Stromal cell of bone marrow (primary cell): ENCODE measurements around the gene HOXA13.
A peak's percentile ranks its signal among the peaks of the same experiment; 100 is the strongest.

Source experiments
- DNase-seq: peaks from one replicate; pipeline ENCODE4 v3.0.0-alpha.2; 2012; ENCODE audit warnings: low read depth

The HOXA13 gene

DNA sequence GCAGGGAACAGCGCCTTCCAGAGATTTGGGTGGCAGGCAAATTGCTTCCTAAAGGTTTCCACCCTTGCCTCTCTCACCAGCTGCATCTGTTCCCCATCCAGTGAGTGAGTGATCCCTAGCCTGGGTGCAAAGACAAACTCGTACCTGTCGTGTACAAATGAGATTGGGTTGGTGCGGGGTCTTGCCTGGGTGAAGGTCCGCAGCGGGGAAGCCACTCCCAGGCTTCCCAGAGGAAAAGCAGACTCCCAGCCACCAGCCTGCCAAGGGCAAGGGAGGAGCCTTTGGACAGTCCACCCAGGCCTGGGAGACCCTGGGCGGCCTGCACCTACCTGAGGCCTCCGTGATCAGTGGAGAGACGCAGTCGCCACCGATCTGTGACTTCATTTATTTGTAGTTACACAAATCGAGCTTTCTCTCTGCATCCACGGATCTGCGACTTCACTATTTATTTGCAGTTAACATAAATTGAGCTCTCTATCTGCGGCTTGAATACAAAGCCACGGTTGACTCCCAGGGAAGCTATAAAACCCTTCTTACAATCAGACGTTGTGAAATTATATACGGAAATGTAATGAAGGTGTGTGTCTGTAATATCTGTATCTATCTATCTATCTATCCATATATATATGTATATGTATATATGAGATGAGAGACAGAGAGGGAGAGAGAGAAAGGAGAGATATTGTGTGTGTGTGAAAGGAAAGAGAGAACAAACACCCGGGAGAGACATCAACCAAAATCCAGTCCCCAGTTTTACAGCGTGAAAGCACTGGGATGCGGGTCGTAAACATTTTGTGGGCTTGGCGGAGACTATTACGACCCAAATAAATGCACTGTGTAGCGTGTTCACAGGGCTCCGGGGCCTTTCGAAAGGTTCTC, 40.4 kb downstream of the HOXA13 start:
- DNase-seq = no peak

- DNase-seq = no peak
Observed at GRCh38 chr7:27158436-27159265, 41.2 kb downstream of the HOXA13 start.

DNA sequence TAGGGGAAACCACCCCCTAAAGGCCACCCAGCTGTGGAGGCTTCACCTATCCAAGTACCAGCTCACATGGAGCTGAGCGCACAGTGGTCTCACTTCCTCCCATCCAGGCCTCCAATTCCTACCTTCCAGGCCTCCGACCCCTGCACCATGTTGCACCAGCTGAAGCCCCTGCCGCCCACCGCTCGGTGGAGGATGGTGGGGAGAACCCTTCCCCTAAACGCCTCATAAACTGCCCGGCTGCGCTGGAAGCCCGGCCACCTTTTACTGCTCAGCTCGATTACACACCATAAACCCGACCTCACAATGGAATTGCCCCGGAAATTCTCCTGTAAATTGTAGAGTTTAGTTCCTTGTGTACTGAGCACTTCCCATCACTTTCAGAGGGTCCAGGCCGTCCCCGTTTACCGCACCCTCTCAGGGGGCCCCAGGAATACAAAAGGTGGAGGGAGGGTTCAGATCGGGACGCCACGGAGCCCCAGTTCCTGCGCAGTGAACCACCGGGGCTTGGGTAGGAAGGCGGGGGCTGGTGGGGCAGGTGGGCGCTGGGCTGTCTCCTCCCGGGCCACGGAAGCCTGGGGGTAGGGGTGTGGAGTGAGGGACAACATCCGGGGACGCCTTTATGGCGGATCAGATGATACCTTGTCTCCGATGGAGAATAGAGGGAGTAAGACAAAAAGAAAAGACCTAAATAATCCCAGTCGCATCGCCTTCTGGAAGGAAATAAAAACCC, 42.0 kb downstream of the HOXA13 start:
- no peak for DNase-seq

- no peak for DNase-seq
Observed at GRCh38 chr7:27156916-27157701, 42.8 kb downstream of the HOXA13 start.

DNA sequence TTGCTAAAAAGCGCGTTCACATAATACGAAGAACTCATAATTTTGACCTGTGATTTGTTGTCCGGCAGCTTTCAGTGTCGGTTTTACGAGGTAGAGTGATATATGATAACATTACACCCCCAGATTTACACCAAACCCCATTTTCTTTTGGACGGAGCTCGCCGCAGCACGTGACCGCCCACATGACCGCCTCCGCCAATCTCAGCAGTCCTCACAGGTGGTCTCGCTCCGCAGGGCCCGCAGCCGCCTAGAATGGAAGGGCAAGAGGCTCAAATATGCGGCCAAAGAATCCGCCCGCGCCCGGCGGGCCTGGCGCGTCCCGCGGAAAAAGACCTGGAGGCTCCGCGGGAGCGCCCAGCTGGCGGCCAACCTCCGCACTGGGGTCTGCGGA, 43.4 kb downstream of the HOXA13 start, which contains the start of gene HOXA7:
Gene HOXA7, minus strand, starts transcription at position 168 of the 391 bp plus-strand sequence. Its CDS starts 130 bp downstream, at position 38.
- peak; percentile 64 for DNase-seq

DNA sequence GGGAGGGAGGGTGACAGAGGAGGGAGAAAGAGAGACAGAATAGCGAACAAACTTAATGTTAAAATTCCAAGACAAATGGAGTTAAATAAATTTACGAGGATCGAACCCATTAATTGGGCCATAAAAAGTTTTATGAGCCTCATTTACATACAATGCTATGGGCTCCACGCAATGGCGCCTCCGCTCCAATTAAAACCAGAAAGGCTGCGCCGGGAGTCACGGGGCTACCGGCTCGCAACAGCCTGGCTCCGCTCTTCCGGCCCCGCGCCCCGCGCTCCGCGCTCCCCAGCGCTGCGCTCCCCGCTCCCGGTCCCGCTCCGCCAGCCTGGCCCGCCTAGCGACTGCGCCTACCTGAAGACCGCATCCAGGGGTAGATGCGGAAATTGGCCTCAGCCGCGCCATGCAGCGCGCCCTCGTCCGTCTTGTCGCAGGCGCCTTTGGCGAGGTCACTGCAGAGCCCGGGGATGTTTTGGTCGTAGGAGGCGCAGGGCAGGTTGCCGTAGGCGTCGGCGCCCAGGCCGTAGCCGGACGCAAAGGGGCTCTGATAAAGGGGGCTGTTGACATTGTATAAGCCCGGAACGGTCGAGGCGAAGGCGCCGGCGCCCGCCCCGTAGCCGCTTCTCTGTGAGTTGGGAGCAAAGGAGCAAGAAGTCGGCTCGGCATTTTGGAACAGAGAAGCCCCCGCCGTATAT, 43.9 kb downstream of the HOXA13 start:
- DNase-seq = no peak

DNA sequence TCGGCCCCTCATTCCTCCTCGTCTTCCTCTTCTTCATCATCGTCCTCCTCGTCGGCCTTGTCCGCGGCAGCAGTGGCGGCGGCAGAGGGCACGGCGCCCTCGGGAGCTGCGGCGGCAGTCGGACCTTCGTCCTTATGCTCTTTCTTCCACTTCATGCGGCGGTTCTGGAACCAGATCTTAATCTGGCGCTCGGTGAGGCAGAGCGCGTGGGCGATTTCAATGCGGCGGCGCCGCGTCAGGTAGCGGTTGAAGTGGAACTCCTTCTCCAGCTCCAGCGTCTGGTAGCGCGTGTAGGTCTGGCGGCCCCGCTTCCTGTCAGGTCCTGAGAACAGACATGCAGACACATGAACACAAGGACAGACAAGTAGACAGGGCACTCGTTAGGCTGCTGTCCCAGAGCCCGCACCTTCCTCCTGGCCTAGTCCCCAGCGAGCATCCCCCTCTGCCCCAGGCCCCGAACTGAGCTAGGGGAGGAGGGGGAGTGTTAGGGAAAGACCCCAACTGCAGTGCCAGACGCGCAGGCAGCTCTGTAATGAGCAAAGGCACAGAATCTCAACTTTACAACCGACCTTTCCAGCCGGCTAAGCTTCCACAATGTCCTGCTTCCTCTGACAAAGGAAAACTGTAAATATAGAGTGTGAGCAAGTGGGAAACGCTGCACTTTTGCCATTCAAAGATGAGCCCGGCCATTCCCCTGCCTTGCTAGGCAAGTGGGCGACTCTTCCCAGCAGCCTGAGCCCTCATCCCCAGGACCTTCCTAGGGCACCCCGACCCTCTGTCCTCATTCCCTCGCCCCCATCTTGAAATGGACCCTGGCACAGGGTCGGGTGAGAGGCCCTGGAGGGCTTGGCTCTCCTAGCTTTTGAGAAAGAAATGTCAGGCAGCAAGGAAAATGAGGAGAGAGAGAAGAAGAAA, 44.7 kb downstream of the HOXA13 start:
- DNase-seq = no peak

- DNase-seq = no peak
Observed at GRCh38 chr7:27154369-27154768, 45.5 kb downstream of the HOXA13 start.

DNA sequence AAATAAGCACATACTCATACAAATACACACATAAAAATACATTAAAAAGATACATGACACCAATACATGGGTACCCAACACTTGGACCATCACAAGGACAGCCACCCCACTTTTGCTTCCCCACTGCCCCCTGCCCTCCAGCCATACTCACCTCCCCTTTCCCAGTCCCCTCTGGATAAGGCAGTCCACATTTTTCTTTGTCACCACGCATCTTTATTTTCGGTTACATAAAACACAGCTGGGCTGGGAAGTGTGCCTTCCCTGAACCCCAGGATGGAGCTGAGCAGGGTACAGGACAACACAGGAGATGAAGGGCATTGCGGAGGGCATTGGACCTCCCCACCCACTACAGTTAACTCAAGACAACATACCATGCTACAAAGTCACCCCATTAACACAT, 46.4 kb downstream of the HOXA13 start:
- no peak for DNase-seq

DNA sequence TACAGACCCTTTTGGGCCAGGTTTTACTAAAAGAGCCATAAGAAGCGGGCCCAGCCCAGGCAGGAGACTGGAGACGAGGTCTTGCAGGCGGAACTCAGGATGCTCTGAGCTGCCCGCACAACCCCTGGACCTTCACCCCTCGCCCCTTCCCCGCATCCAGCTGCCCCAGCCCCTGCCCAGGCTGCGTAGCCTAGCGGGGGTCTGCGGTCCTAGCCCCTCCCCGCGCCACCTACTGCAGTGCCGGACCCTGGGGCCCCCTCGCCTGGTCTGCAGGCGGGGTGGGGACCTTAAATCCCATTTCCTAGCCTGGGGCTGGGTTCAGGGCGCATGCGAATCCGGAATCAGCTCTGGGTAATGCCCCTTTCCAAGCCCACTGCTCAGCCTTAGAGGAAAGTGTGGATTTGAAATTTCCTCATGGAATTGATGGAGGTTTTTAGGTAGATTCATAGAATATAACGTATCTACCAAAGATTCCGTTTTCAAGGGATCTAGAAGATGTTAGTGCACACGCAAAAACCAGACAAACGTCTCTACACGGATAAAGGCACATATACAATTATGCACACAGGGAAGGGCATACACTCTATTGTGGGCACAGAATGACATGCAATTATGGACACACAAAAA, 47.0 kb downstream of the HOXA13 start:
- no peak for DNase-seq

GRCh38 chr7:27151931-27152815, 47.7 kb downstream of the HOXA13 start, which contains the start of gene HOXA3:
Gene HOXA3, minus strand, starts transcription at chr7:27152583. Its CDS starts 41,943 bp downstream, at chr7:27110640.
- DNase-seq = peak; percentile 85

- no peak for DNase-seq
Observed at GRCh38 chr7:27151341-27151930, 48.5 kb downstream of the HOXA13 start.

- peak; percentile 65 for DNase-seq
Observed at GRCh38 chr7:27150568-27151340, 49.1 kb downstream of the HOXA13 start.

DNA sequence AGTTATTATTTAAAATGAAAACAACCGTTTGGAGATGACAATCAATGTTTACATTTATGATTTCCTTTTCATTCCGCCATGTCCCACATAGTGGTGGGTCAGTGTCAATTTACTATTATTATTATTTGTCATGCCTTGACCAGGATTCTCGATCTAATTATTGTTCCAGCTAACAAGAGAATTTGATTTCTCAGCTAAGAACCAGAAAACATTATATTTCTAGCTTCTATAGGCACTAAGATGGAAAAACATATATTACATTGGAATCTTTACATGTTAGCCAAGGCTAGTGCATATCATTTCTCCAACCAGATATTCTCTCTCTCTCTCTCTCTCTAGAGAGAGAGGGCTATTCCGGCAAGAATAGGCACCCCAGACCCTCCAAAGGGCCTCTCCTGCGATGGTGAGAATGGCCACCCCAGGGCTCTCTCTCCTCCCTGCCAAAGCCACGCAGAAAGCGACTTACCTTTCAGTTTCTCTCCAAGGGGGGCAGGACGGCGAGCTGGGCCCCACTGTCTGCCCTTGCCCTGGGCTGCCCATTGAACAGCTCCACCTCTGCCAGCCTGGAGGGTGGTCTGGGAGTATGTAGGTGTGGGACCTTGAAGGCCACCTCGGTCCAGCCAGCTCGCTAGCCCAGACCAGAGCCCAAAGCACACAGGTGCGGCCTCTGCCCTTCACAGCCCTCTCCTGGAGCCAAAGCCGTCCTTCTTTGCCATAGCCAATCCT, 49.9 kb downstream of the HOXA13 start:
- no peak for DNase-seq

GRCh38 chr7:27148756-27149641, 50.9 kb downstream of the HOXA13 start:
- no peak for DNase-seq
